Measurements from ENCODE around the gene TMEM8B. TPM values are rescaled to one million over a fixed set of nuclear protein-coding genes. Genes with fewer than 3 reads are reported as not detected.

Gene TMEM8B
- total and polyA plus RNA-seq, 5 donors from 2014 or later = 0.21 to 3.3 (median 1.4) TPM

- H3K4me1 Mint-ChIP-seq = peaks cover 17 to 46% (median 29%) of the 10 kb centered on the region in 4 donors
- Histone ChIP-seq H3K27ac (ENCODE audit: insufficient read depth, low read length, poor library complexity, severe bottlenecking) (no peak overlapping the region), H3K27me3 (ENCODE audit: control insufficient read depth, insufficient read depth, low read length) (peaks cover 3% of the 10 kb centered on the region), H3K36me3 (ENCODE audit: control insufficient read depth, insufficient read depth, low read length) (peaks cover 5% of the 10 kb centered on the region), H3K4me3 (ENCODE audit: low read depth, low read length) (peak overlapping the region; percentile 76), H3K4me1 (ENCODE audit: control insufficient read depth, insufficient read depth, low read length, poor library complexity, severe bottlenecking) (peaks cover 32% of the 10 kb centered on the region), H3K9me3 (ENCODE audit: control insufficient read depth in 2 of 2, low read length in 2 of 2) (no peaks in the 10 kb centered on the region)
- DNase-seq (no peak), ATAC-seq (ENCODE audit: low read depth in 2 of 2) (no peak)
- peaks cover 0 to 2% (median 0%) of the 10 kb centered on the region in 7 donors for H3K9me3 Mint-ChIP-seq
- H3K27ac Mint-ChIP-seq = peak overlapping the region in 2 of 3 donors; percentile 62 to 97
- H3K36me3 Mint-ChIP-seq = peaks cover 2% of the 10 kb centered on the region
- H3K4me3 Mint-ChIP-seq = peak overlapping the region; percentile 94 to 97 (median 96)
- peaks cover 11% of the 10 kb centered on the region for H3K27me3 Mint-ChIP-seq
Measured at GRCh38 chr9:35813434-35814105, 15.5 kb upstream of the TMEM8B start.

- DNase-seq (peak in 2 of 3 donors; percentile 26 to 68), ATAC-seq (ENCODE audit: low read depth in 2 of 2) (no peak)
- Mint-ChIP-seq H3K4me1 (peaks cover 17 to 46% (median 29%) of the 10 kb centered on the region in 4 donors), H3K4me3 (peak overlapping the region; percentile 93 to 97 (median 95)), H3K9me3 (peaks cover 0 to 2% (median 0%) of the 10 kb centered on the region in 7 donors), H3K36me3 (peaks cover 2% of the 10 kb centered on the region), H3K27ac (peak overlapping the region; percentile 15 to 93 (median 87)), H3K27me3 (peaks cover 11% of the 10 kb centered on the region)
- Histone ChIP-seq H3K4me3 (ENCODE audit: low read depth, low read length) (peak overlapping the region; percentile 76), H3K36me3 (ENCODE audit: control insufficient read depth, insufficient read depth, low read length) (no peaks in the 10 kb centered on the region), H3K27me3 (ENCODE audit: control insufficient read depth, insufficient read depth, low read length) (peaks cover 3% of the 10 kb centered on the region), H3K4me1 (ENCODE audit: control insufficient read depth, insufficient read depth, low read length, poor library complexity, severe bottlenecking) (peaks cover 32% of the 10 kb centered on the region), H3K9me3 (ENCODE audit: control insufficient read depth in 2 of 2, low read length in 2 of 2) (no peaks in the 10 kb centered on the region), H3K27ac (ENCODE audit: insufficient read depth, low read length, poor library complexity, severe bottlenecking) (peak overlapping the region; percentile 81)
Measured at GRCh38 chr9:35814106-35814840, 14.8 kb upstream of the TMEM8B start.

DNA sequence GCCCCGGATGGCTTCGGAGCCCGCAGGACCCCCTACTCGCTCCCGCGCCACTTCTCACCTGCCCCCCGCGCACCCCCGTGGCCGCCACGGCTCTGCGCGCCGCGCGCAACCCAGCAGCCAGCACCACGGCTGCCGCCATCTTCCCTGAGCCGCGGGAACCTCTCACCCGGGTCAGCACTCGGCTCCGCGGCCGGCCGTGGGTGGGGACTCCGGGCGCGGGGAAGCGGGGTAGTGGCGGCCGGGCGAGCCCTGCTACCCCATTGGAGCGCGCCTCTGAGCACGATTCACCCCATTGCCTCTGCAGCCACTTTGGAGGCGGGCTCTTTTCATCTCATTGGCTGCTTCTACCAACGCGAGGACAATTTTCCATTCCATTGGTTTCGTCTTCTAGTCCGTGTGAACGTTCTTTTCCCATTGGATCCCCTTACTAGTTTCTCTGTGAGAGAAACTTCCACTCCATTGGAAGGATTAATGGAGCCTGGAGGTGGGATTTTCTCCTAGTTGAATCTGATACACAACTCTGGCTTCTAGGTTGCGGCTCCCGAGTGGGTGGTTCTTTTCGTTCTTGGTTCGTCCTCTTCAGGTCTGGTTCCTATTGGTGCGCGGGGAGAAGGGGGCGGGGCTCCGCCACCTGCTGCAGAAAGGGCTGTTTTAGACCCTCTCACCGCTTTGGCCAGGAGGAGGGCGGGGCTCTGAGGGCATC is 14.0 kb upstream of the TMEM8B start, which contains the start of gene HINT2:
HINT2 (minus strand) TSS at position 202 of the 703 bp plus-strand sequence; CDS start at position 139, 63 bp downstream.
- peak within 1 kb of the TSS; percentile 81 for H3K27ac ChIP-seq (ENCODE audit: insufficient read depth, low read length, poor library complexity, severe bottlenecking)
- DNase-seq = peak; percentile 95 to 99 (median 97)
- no peaks in the 10 kb centered on the region for H3K9me3 ChIP-seq (ENCODE audit: control insufficient read depth in 2 of 2, low read length in 2 of 2)
- no peaks in the 10 kb centered on the region for H3K36me3 ChIP-seq (ENCODE audit: control insufficient read depth, insufficient read depth, low read length)
- ATAC-seq (ENCODE audit: low read depth in 2 of 2) = peak; percentile 80
- peaks cover 0 to 2% (median 0%) of the 10 kb centered on the region in 7 donors for H3K9me3 Mint-ChIP-seq
- H3K4me1 ChIP-seq (ENCODE audit: control insufficient read depth, insufficient read depth, low read length, poor library complexity, severe bottlenecking) = peaks cover 32% of the 10 kb centered on the region
- peak within 1 kb of the TSS; percentile 87 to 97 (median 95) for H3K27ac Mint-ChIP-seq
- peaks cover 11% of the 10 kb centered on the region for H3K27me3 Mint-ChIP-seq
- H3K4me3 ChIP-seq (ENCODE audit: low read depth, low read length) = peak within 1 kb of the TSS; percentile 99
- H3K4me3 Mint-ChIP-seq = peak within 1 kb of the TSS; percentile 93 to 97 (median 95)
- H3K27me3 ChIP-seq (ENCODE audit: control insufficient read depth, insufficient read depth, low read length) = peaks cover 3% of the 10 kb centered on the region
- peaks cover 2% of the 10 kb centered on the region for H3K36me3 Mint-ChIP-seq
- H3K4me1 Mint-ChIP-seq = peaks cover 17 to 46% (median 29%) of the 10 kb centered on the region in 4 donors

DNA sequence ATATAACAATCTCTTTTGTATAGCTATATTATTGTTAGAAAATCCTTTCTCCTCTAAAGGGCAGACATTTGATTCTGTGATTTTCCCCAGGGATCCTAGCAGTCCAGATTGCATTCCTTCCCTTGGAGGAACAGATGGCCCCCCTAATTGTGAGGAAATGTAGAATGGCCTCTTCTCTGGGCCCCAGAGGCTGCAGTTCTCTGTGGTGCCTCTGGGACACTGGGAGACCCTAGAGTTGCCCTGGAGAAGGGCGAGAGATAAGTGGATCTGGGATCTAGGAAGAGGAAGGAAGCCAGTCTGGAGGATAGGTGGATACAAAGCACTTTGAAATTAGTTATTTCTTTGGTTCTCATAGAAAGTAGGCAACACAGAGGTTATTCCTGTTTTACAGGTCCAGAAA is 12.3 kb upstream of the TMEM8B start:
- no peak overlapping the region for H3K27ac Mint-ChIP-seq
- Histone ChIP-seq H3K27me3 (ENCODE audit: control insufficient read depth, insufficient read depth, low read length) (peaks cover 3% of the 10 kb centered on the region), H3K4me3 (ENCODE audit: low read depth, low read length) (no peak overlapping the region), H3K27ac (ENCODE audit: insufficient read depth, low read length, poor library complexity, severe bottlenecking) (no peak overlapping the region), H3K9me3 (ENCODE audit: control insufficient read depth in 2 of 2, low read length in 2 of 2) (no peaks in the 10 kb centered on the region), H3K4me1 (ENCODE audit: control insufficient read depth, insufficient read depth, low read length, poor library complexity, severe bottlenecking) (peaks cover 23% of the 10 kb centered on the region), H3K36me3 (ENCODE audit: control insufficient read depth, insufficient read depth, low read length) (no peaks in the 10 kb centered on the region)
- ATAC-seq (ENCODE audit: low read depth in 2 of 2) (no peak), DNase-seq (no peak)
- H3K4me1 Mint-ChIP-seq = peaks cover 17 to 37% (median 28%) of the 10 kb centered on the region in 4 donors
- no peaks in the 10 kb centered on the region for H3K36me3 Mint-ChIP-seq
- H3K4me3 Mint-ChIP-seq = peak overlapping the region in 3 of 4 donors; percentile 93 to 97 (median 96)
- H3K9me3 Mint-ChIP-seq = peaks cover 0 to 2% (median 0%) of the 10 kb centered on the region in 7 donors
- peaks cover 11% of the 10 kb centered on the region for H3K27me3 Mint-ChIP-seq

- H3K27me3 ChIP-seq (ENCODE audit: control insufficient read depth, insufficient read depth, low read length) = peaks cover 3% of the 10 kb centered on the region
- H3K27ac Mint-ChIP-seq = no peak overlapping the region
- H3K4me3 ChIP-seq (ENCODE audit: low read depth, low read length) = no peak overlapping the region
- peaks cover 7 to 20% (median 15%) of the 10 kb centered on the region in 4 donors for H3K4me1 Mint-ChIP-seq
- no peaks in the 10 kb centered on the region for H3K36me3 ChIP-seq (ENCODE audit: control insufficient read depth, insufficient read depth, low read length)
- peaks cover 0 to 2% (median 0%) of the 10 kb centered on the region in 7 donors for H3K9me3 Mint-ChIP-seq
- no peak for ATAC-seq (ENCODE audit: low read depth in 2 of 2)
- H3K9me3 ChIP-seq (ENCODE audit: control insufficient read depth in 2 of 2, low read length in 2 of 2) = no peaks in the 10 kb centered on the region
- H3K4me3 Mint-ChIP-seq = peak overlapping the region in 1 of 4 donors; percentile 62
- peaks cover 12% of the 10 kb centered on the region for H3K4me1 ChIP-seq (ENCODE audit: control insufficient read depth, insufficient read depth, low read length, poor library complexity, severe bottlenecking)
- H3K27me3 Mint-ChIP-seq = peaks cover 6% of the 10 kb centered on the region
- DNase-seq = no peak
- H3K36me3 Mint-ChIP-seq = no peaks in the 10 kb centered on the region
- H3K27ac ChIP-seq (ENCODE audit: insufficient read depth, low read length, poor library complexity, severe bottlenecking) = no peak overlapping the region
Measured at GRCh38 chr9:35818341-35818740, 10.7 kb upstream of the TMEM8B start.

DNA sequence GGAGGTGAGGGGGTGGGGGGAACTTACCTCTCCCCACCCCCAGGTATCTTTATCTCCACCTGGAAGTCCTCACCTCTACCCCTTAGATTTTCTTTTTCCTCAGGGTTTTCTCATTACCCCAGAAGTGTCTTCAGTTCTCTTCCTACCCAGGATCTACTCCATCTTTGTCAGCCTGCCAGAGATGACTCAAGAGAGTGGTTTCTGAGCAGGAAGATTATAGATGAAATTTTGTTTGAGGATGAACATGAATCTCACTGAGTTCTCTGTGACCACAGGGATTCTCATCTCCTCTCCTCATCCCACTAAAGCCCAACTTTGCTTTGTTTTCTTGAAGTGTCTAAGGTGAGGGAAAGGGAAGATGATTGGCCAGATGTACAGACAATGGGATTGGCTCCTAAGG is 9.0 kb upstream of the TMEM8B start:
- H3K4me3 ChIP-seq (ENCODE audit: low read depth, low read length) = no peak overlapping the region
- no peak for ATAC-seq (ENCODE audit: low read depth in 2 of 2)
- peaks cover 0 to 2% (median 0%) of the 10 kb centered on the region in 7 donors for H3K9me3 Mint-ChIP-seq
- H3K9me3 ChIP-seq (ENCODE audit: control insufficient read depth in 2 of 2, low read length in 2 of 2) = no peaks in the 10 kb centered on the region
- peaks cover 3 to 7% (median 6%) of the 10 kb centered on the region in 4 donors for H3K4me1 Mint-ChIP-seq
- H3K36me3 Mint-ChIP-seq = no peaks in the 10 kb centered on the region
- no peak overlapping the region for H3K4me3 Mint-ChIP-seq
- no peaks in the 10 kb centered on the region for H3K4me1 ChIP-seq (ENCODE audit: control insufficient read depth, insufficient read depth, low read length, poor library complexity, severe bottlenecking)
- H3K36me3 ChIP-seq (ENCODE audit: control insufficient read depth, insufficient read depth, low read length) = no peaks in the 10 kb centered on the region
- DNase-seq = no peak
- H3K27me3 Mint-ChIP-seq = peaks cover 6% of the 10 kb centered on the region
- H3K27ac ChIP-seq (ENCODE audit: insufficient read depth, low read length, poor library complexity, severe bottlenecking) = no peak overlapping the region
- H3K27me3 ChIP-seq (ENCODE audit: control insufficient read depth, insufficient read depth, low read length) = peaks cover 3% of the 10 kb centered on the region
- H3K27ac Mint-ChIP-seq = no peak overlapping the region

- peak overlapping the region in 1 of 3 donors; percentile 26 for H3K27ac Mint-ChIP-seq
- no peaks in the 10 kb centered on the region for H3K36me3 ChIP-seq (ENCODE audit: control insufficient read depth, insufficient read depth, low read length)
- no peak for DNase-seq
Measured at GRCh38 chr9:35822926-35823325, 6.1 kb upstream of the TMEM8B start.

More at GRCh38 chr9:35822926-35823325, 6.1 kb upstream of the TMEM8B start:
- H3K27me3 Mint-ChIP-seq = no peaks in the 10 kb centered on the region
- H3K4me1 Mint-ChIP-seq = peaks cover 2 to 13% (median 5%) of the 10 kb centered on the region in 4 donors
- Histone ChIP-seq H3K4me1 (ENCODE audit: control insufficient read depth, insufficient read depth, low read length, poor library complexity, severe bottlenecking) (no peaks in the 10 kb centered on the region), H3K9me3 (ENCODE audit: control insufficient read depth in 2 of 2, low read length in 2 of 2) (no peaks in the 10 kb centered on the region), H3K4me3 (ENCODE audit: low read depth, low read length) (no peak overlapping the region), H3K27me3 (ENCODE audit: control insufficient read depth, insufficient read depth, low read length) (no peaks in the 10 kb centered on the region), H3K27ac (ENCODE audit: insufficient read depth, low read length, poor library complexity, severe bottlenecking) (no peak overlapping the region)
- no peaks in the 10 kb centered on the region for H3K36me3 Mint-ChIP-seq
- no peak for ATAC-seq (ENCODE audit: low read depth in 2 of 2)
- H3K9me3 Mint-ChIP-seq = no peaks in the 10 kb centered on the region
- no peak overlapping the region for H3K4me3 Mint-ChIP-seq

Data from CD4-positive, CD25-positive, alpha-beta regulatory T cell (primary cell).